Fibroblast of the conjunctiva (primary cell): Measurements from ENCODE around the gene P2RX1.

Experiments used
- DNase-seq: peaks from one replicate; pipeline ENCODE4 v3.0.0-alpha.2; 2010; ENCODE audit warnings: low read depth

The P2RX1 gene

GRCh38 chr17:3915995-3916696 is at the start of gene P2RX1:
P2RX1 (minus strand) TSS chr17:3916465; CDS start chr17:3916225, 240 bp downstream.
- DNase-seq = no peak

GRCh38 chr17:3965118-3965800 is 49.0 kb upstream of the P2RX1 start:
- DNase-seq = no peak

GRCh38 chr17:3964203-3965117 is 48.2 kb upstream of the P2RX1 start, which contains the start of gene ATP2A3:
ATP2A3 (minus strand) TSS chr17:3964437; CDS start chr17:3964291, 146 bp downstream.
- no peak for DNase-seq

- no peak for DNase-seq
These were observed 47.3 kb upstream of the P2RX1 start for GRCh38 chr17:3963237-3964201.

- DNase-seq = no peak
These were observed 46.6 kb upstream of the P2RX1 start for GRCh38 chr17:3962965-3963236.

- no peak for DNase-seq
These were observed 46.1 kb upstream of the P2RX1 start for GRCh38 chr17:3962217-3962964.

- DNase-seq = no peak
These were observed 45.3 kb upstream of the P2RX1 start for GRCh38 chr17:3961564-3962047.

GRCh38 chr17:3960764-3961163 is 44.5 kb upstream of the P2RX1 start:
- DNase-seq = no peak

GRCh38 chr17:3959921-3960601 is 43.8 kb upstream of the P2RX1 start:
- no peak for DNase-seq

GRCh38 chr17:3959295-3959899 is 43.1 kb upstream of the P2RX1 start:
- no peak for DNase-seq

GRCh38 chr17:3957735-3958599 is 41.7 kb upstream of the P2RX1 start:
- no peak for DNase-seq

GRCh38 chr17:3956983-3957382 is 40.7 kb upstream of the P2RX1 start:
- DNase-seq = no peak

- DNase-seq = no peak
These were observed 40.2 kb upstream of the P2RX1 start for GRCh38 chr17:3956327-3956957.

GRCh38 chr17:3955673-3955988 is 39.4 kb upstream of the P2RX1 start:
- no peak for DNase-seq

GRCh38 chr17:3954976-3955672 is 38.9 kb upstream of the P2RX1 start:
- no peak for DNase-seq

GRCh38 chr17:3954086-3954485 is 37.8 kb upstream of the P2RX1 start:
- DNase-seq = no peak

GRCh38 chr17:3953542-3953941 is 37.3 kb upstream of the P2RX1 start:
- DNase-seq = no peak

GRCh38 chr17:3952186-3952585 is 35.9 kb upstream of the P2RX1 start:
- DNase-seq = no peak
